GM06990 (cell line): ENCODE measurements around the gene WDR36.
A peak's percentile ranks its signal among the peaks of the same experiment; 100 is the strongest.

ENCODE experiments used
- DNase-seq: peaks from one replicate; pipeline ENCODE4 v3.0.0-alpha.2; 2011; ENCODE audit not compliant: insufficient read length; ENCODE audit errors: extremely low read depth
- H3K27me3 ChIP-seq: replicated peaks from 2 replicates; pipeline ENCODE4 v1.6.0; 2011; ENCODE audit warnings: low read length; ENCODE audit not compliant: control insufficient read depth, insufficient read depth
- H3K36me3 ChIP-seq: 2 replicates; pipeline ENCODE4 v1.5.1; 2011; ENCODE audit warnings: low read length; ENCODE audit not compliant: control insufficient read depth, insufficient read depth
- H3K4me3 ChIP-seq: replicated peaks from 2 replicates; pipeline ENCODE4 v1.5.1; 2011; ENCODE audit warnings: low read depth, mild to moderate bottlenecking, control low read depth, low read length
- TF ChIP-seq, protein P1 (sequence below): IDR thresholded peaks from 2 replicates; pipeline ENCODE4 v1.5.1; 2011; ENCODE audit warnings: low read length, control low read depth, mild to moderate bottlenecking, inconsistent platforms; ENCODE audit not compliant: insufficient read depth, poor library complexity, severe bottlenecking

WDR36 gene

GRCh38 chr5:111077678-111078077 lies 14.5 kb upstream of the WDR36 start:
- no peaks in the 10 kb centered on the region for H3K27me3 ChIP-seq
- no peak for DNase-seq
- TF ChIP-seq, protein P1, sequence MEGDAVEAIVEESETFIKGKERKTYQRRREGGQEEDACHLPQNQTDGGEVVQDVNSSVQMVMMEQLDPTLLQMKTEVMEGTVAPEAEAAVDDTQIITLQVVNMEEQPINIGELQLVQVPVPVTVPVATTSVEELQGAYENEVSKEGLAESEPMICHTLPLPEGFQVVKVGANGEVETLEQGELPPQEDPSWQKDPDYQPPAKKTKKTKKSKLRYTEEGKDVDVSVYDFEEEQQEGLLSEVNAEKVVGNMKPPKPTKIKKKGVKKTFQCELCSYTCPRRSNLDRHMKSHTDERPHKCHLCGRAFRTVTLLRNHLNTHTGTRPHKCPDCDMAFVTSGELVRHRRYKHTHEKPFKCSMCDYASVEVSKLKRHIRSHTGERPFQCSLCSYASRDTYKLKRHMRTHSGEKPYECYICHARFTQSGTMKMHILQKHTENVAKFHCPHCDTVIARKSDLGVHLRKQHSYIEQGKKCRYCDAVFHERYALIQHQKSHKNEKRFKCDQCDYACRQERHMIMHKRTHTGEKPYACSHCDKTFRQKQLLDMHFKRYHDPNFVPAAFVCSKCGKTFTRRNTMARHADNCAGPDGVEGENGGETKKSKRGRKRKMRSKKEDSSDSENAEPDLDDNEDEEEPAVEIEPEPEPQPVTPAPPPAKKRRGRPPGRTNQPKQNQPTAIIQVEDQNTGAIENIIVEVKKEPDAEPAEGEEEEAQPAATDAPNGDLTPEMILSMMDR = no peak
- no peak overlapping the region for H3K4me3 ChIP-seq
- H3K36me3 ChIP-seq = no peaks in the 10 kb centered on the region

DNA sequence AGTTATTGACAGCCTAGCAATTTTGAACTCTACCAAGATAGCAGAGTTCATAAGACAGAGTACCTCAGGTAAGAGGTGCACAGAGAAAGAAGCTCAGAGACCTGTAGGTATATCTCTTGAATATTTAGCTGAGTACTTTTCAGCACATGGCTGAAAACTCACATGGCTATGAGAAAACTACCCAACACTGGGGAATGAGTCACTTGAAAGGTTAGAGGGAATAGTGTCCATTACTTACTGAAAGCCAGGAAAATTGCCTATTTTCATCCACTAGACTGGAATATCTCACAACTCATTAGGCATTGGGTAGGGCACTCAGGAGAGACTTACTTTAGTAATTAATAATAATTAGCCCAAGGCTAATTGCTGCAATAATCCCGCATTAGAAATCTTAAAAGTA lies 12.3 kb upstream of the WDR36 start:
- Histone ChIP-seq H3K36me3 (no peaks in the 10 kb centered on the region), H3K27me3 (no peaks in the 10 kb centered on the region), H3K4me3 (no peak overlapping the region)
- TF ChIP-seq, protein P1 = no peak
- no peak for DNase-seq

DNA sequence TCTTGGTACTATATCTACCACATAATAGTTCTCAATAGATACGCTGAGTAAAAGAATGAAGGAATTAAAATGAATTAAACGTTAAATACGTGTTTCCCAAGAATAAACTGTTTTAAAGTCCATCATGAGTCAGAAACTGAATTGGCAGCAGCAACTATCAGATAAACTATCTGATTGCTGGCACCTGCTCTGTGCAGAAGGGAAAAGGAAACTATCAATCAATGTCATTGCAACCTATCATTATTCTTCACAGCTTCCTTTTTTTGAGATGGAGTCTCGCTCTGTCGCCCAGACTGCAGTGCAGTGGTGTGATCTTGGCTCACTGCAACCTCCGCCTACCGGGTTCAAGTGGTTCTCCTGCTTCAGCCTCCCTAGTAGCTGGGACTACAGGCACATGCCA lies 8.8 kb upstream of the WDR36 start:
- TF ChIP-seq, protein P1 = no peak
- peak; percentile 49 for DNase-seq
- no peaks in the 10 kb centered on the region for H3K36me3 ChIP-seq
- H3K4me3 ChIP-seq = no peak overlapping the region
- no peaks in the 10 kb centered on the region for H3K27me3 ChIP-seq

- no peak for DNase-seq
- TF ChIP-seq, protein P1 = no peak
- no peak overlapping the region for H3K4me3 ChIP-seq
- no peaks in the 10 kb centered on the region for H3K27me3 ChIP-seq
- H3K36me3 ChIP-seq = peaks cover 2% of the 10 kb centered on the region
Measured at GRCh38 chr5:111095982-111096381, 3.8 kb downstream of the WDR36 start.

DNA sequence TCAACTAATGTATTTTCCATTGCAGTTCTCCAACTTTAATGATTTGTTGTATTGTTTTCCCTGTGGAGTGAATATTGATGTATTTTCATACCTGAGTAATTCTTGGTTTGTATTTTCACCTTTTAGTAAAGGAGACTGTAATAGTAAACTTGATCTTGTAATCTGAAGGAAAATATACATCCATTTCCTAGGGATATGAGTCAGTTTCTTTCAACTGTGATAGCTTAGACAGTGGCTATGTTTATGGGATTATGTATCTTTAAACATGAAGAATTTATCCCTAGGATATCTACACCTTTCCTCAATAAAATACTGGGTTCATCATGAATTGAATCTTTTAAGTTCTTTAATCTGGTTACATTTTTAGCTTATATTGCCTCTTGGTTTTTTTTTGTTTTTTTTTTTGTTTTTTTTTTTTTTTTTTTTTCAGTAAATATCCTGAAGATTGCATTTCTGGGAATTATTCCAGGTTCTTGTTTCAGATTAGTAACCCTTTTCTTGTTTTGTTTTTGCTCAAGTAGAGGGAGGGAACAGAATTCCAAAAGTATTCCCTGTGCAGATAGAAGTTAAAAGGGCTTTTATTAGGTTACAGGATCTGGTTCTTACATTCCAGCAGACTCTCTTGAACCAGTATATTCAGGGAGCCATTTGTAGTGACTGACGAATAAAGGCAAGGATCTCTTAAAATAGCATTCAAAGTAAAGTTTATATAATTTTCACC lies 7.1 kb downstream of the WDR36 start:
- DNase-seq = no peak
- TF ChIP-seq, protein P1 = no peak
- no peak overlapping the region for H3K4me3 ChIP-seq

More for the DNA sequence above, 7.1 kb downstream of the WDR36 start:
- Histone ChIP-seq H3K36me3 (peaks cover 4% of the 10 kb centered on the region), H3K27me3 (no peaks in the 10 kb centered on the region)
